GM19023 (cell line): ENCODE data around the gene KRTAP17-1.
"Not testable (repeated sequence)": the region's sequence is repeated elsewhere in the genome, so short reads cannot be mapped to it uniquely, and the experiment has no call there.

Experiments
- ATAC-seq: cut with Tn5 transposase; IDR thresholded peaks from one replicate; pipeline ENCODE4 v1.9.1; 2021; ENCODE audit warnings: mild to moderate bottlenecking, moderate library complexity; ENCODE audit not compliant: unreplicated experiment

The KRTAP17-1 gene, protein sequence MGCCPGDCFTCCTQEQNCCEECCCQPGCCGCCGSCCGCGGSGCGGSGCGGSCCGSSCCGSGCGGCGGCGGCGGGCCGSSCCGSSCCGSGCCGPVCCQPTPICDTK

GRCh38 chr17:41315204-41315794 lies at the start of gene KRTAP17-1:
TSS of gene KRTAP17-1 (minus strand) at chr17:41315710. CDS start at chr17:41315650, 60 bp downstream.
- no peak for ATAC-seq

DNA sequence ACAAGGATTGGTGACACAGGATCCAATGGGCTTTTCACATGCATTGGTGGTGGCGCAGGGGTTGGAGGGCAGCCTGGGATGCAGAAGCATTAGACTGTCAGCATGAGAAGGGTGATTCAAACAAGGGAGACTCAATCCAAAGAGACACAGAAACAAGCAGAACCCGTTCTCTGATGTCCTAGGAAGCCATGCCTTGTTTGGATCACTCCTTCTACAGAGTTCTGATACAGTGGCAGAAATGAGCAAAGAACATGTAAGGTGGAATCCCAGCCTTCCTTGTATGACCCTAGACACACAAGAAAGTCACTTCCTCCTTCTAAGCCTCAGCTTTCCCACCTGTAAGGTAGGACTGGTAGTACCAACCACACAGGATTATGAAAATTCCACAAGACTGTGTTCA lies 48.4 kb upstream of the KRTAP17-1 start:
- no peak for ATAC-seq

- ATAC-seq, result no peak
Measured at GRCh38 chr17:41360296-41360995, 44.9 kb upstream of the KRTAP17-1 start.

DNA sequence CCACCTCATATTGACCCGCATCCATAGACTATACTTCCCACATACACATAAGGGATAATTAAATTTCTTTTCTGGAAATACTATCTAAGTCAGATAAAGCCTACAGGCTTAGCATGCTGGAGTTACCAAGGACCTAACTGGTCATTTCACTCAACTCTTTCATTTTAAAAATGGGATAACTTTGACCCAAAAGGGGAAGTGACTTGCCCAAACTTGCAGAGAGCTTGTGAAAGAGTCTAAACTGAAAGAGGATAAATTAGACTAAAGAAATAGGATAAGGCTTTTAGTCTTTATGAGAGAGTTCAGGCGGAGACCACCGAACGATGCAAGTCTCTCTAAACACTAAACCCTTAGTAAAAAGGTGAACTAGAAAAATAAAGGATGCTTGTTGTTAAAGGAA lies 39.0 kb upstream of the KRTAP17-1 start:
- no peak for ATAC-seq

- ATAC-seq, result no peak
Measured at GRCh38 chr17:41352597-41353366, 37.3 kb upstream of the KRTAP17-1 start.

DNA sequence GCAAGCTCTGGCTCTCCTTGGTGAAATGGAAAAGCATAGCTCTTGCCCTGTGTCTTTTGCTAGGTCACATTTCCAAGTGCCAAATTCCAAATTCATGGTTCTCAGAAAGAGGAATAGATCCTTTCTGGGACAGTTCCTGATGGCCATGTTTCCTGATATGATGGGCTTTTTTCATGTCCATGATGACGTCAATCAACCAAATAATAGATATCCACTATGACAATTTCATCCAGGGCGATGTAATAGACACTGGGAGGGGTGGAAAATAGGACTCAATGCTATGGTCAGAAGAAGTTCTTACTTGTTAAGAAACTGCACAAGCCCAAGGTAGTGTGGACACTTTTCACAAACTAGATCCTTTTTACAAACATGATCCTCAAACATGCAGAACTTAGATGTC lies 35.7 kb upstream of the KRTAP17-1 start:
- ATAC-seq, result no peak

DNA sequence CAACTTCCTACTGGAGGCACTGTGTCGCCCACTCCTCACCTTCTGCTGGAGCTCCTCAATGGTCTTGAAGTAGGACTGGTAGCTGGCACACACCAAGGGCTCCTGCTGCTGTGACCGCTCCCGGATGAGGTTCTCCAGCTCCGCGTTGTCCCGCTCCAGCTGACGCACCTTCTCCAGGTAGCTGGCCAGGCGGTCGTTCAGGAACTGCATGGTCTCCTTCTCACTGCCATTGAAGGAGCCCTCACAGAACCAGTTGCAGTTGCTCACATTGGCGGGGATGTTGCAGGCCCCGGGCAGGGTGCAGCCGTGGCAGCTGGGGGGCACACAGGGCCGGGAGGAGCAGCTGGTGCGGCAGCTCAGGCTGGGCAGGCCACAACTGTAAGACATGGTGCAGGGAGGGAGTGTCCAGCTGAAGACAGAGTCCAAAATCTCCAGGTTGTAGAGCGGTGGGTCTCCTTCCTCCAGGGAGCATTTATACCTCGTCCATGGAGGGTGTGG lies 34.9 kb upstream of the KRTAP17-1 start, which contains the start of gene KRT33A:
TSS of gene KRT33A (minus strand) at position 448 of the 498 bp plus-strand sequence. CDS start at position 387, 61 bp downstream.
- ATAC-seq, result not testable (repeated sequence)

GRCh38 chr17:41347869-41348760 lies 32.6 kb upstream of the KRTAP17-1 start:
- ATAC-seq, result no peak

GRCh38 chr17:41346421-41346820 lies 30.9 kb upstream of the KRTAP17-1 start:
- not testable (repeated sequence) for ATAC-seq

GRCh38 chr17:41345992-41346391 lies 30.5 kb upstream of the KRTAP17-1 start:
- ATAC-seq, result no peak

DNA sequence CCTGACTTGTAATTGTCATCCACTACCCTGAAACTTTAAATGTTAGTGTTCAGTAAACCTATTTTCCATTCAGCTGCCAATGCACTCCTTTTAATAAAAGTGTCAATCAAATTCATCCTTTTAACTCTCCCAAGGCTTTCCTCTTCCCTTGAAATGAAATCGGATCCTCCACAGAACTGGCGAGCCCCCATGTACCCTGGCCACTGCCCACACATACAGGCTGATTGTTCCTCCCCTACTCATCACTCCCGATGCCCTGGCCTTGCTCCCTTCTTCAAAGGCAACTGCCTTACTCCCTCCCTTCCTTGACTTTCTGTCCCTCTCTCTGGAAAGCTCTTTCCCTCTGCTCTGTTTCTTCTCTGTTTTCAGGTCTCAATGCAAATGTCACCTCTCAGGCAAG lies 27.5 kb upstream of the KRTAP17-1 start:
- ATAC-seq, result no peak

- no peak for ATAC-seq
Measured at GRCh38 chr17:41340934-41341861, 25.7 kb upstream of the KRTAP17-1 start.

DNA sequence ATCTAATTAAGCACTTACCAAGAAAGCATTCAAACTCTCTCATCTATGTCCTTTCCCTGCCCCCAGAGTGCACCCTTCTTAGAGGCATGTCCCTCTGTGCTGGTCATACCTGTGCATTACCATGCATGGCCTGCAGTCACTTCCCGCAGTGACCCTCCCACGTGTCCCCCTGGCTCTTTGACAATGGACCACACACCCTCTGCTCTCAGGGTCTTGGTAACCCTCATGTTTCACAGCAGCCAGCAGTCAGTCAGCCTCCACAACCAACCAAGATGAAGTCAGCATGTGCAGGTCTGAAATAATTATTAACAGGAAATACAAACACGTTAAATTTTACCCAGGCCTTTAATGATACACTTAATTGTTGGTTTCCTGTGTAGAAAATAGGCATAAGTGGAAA lies 25.0 kb upstream of the KRTAP17-1 start:
- ATAC-seq, result no peak

DNA sequence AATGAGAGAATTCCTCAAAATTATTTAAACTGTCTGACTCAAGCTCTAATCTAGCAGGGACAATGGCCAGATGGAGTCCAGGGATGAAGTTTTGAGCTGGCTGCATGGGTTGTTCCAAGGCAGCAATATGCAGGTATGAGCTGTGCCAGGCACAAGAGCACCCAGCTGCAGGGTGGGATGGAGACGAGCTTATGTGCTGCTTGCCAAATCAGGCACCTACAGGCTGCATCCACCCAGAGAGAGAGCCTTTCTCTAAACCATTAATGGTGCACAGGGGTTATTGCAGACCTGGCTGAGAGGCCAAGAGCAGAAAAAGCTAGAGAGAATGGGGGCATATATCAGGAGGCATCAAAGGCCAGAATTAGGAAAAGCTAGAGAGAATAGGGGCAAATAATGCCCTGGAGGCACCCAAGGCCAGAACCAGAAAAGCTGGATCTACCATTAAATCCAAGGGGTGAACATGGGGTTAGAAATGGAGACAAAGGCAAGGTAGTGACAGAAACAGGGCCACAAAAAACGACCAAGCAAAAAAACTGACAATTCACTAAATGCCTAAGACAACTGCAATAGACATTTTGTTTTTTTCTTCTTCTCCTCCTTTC lies 24.2 kb upstream of the KRTAP17-1 start:
- no peak for ATAC-seq

- ATAC-seq, result no peak
Measured at GRCh38 chr17:41338961-41339485, 23.5 kb upstream of the KRTAP17-1 start.

- ATAC-seq, result no peak
Measured at GRCh38 chr17:41335747-41336146, 20.2 kb upstream of the KRTAP17-1 start.

- no peak for ATAC-seq
Measured at GRCh38 chr17:41334385-41335305, 19.1 kb upstream of the KRTAP17-1 start.

- ATAC-seq, result no peak
Measured at GRCh38 chr17:41333836-41334235, 18.3 kb upstream of the KRTAP17-1 start.
